Esophagus squamous epithelium (tissue), 4 donors: ENCODE data around the gene MAD1L1.

ENCODE experiments used
- POLR2A ChIP-seq, 4 donors: fragments of 450-650 bp; IDR thresholded peaks; one replicate each; pipeline ENCODE4 v1.6.1; 2017; ENCODE audit warnings: antibody characterized with exemption in 4 of 4, mild to moderate bottlenecking in 4 of 4, moderate library complexity in 3 of 4
- TF ChIP-seq, protein P1 (sequence below), 6 experiments: fragments of 450-650 bp in 4 of 6; fragments of 200-600 bp in 2 of 6; sonication (generic) in 2 of 6; IDR thresholded peaks; one replicate each; pipeline ENCODE4 v1.5.1; 2016 to 2019; ENCODE audit warnings: antibody characterized with exemption in 6 of 6, mild to moderate bottlenecking in 4 of 6, moderate library complexity in 4 of 6

DNA sequence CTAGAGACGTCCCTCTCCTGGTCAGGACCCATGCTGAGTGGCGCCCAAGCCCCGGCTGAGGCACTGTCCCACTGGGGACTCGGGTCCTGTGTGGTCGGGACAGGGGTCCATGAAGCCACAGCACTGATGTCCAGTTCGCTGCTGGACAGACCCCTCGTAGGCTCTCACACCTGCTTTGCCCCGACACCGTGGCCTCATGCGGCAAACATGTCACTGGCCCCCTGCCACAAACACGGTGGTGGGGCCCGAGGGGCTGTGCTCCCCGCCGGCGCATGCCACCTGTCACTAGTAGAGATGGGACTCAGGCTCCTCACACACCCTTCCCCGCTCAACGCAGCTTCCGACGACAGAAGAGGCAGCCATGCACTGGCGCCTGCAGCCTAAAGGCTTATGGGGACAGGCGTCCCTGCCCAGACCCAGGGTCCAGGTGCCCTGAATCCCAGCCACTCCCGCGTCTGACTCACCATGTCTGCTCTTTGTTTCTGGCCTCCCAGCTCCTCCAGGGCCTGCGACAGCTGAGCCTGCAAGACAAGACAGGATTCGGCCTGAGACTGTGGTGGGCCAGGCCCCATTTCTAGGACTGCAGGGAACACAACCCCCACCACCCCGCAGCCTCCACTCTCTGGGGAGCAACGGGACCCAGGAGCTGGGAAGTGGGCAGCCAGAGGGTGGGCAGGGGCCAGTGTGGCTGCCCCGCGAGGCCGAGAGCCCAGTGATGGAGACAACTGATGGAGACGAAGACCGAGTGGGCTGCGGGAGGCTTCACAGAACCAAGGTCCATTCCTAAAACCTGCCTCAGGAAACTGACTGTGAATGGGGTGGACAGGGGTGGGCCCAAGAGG, 230.9 kb downstream of the MAD1L1 start:
- TF ChIP-seq, protein P1, sequence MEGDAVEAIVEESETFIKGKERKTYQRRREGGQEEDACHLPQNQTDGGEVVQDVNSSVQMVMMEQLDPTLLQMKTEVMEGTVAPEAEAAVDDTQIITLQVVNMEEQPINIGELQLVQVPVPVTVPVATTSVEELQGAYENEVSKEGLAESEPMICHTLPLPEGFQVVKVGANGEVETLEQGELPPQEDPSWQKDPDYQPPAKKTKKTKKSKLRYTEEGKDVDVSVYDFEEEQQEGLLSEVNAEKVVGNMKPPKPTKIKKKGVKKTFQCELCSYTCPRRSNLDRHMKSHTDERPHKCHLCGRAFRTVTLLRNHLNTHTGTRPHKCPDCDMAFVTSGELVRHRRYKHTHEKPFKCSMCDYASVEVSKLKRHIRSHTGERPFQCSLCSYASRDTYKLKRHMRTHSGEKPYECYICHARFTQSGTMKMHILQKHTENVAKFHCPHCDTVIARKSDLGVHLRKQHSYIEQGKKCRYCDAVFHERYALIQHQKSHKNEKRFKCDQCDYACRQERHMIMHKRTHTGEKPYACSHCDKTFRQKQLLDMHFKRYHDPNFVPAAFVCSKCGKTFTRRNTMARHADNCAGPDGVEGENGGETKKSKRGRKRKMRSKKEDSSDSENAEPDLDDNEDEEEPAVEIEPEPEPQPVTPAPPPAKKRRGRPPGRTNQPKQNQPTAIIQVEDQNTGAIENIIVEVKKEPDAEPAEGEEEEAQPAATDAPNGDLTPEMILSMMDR (IDR thresholded peaks at IDR 0.05): no peak
- TF ChIP-seq POLR2A (IDR thresholded peaks at IDR 0.05): no peak
